Vagina (tissue), 2 donors: ENCODE data around the gene SGK1. TPM values are rescaled to one million over a fixed set of nuclear protein-coding genes. Genes with fewer than 3 reads are reported as not detected.
"Not testable (repeated sequence)": the region's sequence is repeated elsewhere in the genome, so short reads cannot be mapped to it uniquely, and the experiment has no call there.

Experiments used
- DNase-seq, 2 donors: peaks; one replicate each; pipeline ENCODE4 v3.0.0-alpha.2; 2017; ENCODE audit errors: extremely low spot score in 2 of 2
- H3K27ac ChIP-seq: fragments of 200-600 bp; sonication (generic); one replicate; pipeline ENCODE4 v1.5.1; 2019
- H3K27me3 ChIP-seq: fragments of 200-600 bp; sonication (generic); one replicate; pipeline ENCODE4 v1.5.1; 2019
- H3K36me3 ChIP-seq, 2 donors: fragments of 200-600 bp; sonication (generic); one replicate each; pipeline ENCODE4 v1.5.1; 2017 to 2019
- H3K4me1 ChIP-seq: fragments of 200-600 bp; sonication (generic); one replicate; pipeline ENCODE4 v1.5.1; 2019
- H3K4me3 ChIP-seq, 2 donors: fragments of 200-600 bp; sonication (generic); 1 replicate in 1 of 2; 2 replicates in 1 of 2; pipeline ENCODE4 v1.5.1; 2016 to 2019
- H3K9me3 ChIP-seq: fragments of 200-600 bp; sonication (generic); one replicate; pipeline ENCODE4 v1.5.1; 2019
- POLR2A ChIP-seq, 2 donors: fragments of 450-650 bp; IDR thresholded peaks; one replicate each; pipeline ENCODE4 v1.6.1; 2017; ENCODE audit warnings: antibody characterized with exemption in 2 of 2, mild to moderate bottlenecking in 2 of 2, moderate library complexity in 2 of 2
- POLR2AphosphoS5 ChIP-seq, 2 donors: sonication (generic); formaldehyde crosslinking; IDR thresholded peaks; one replicate each; pipeline ENCODE4 v1.9.0; 2017; ENCODE audit warnings: antibody characterized with exemption in 2 of 2, mild to moderate bottlenecking in 2 of 2, low read depth in 1 of 2; ENCODE audit not compliant: insufficient read depth in 1 of 2
- intact Hi-C: fragments of 100-400 bp; cut with DNase I; formaldehyde crosslinking; loops from one replicate; pipeline ENCODE4 v1.15.1; 2023
- total RNA-seq: library from RNA; depleted of rRNA; stranded (reverse); fragments of >200 nt; gene quantifications from one replicate; pipeline ENCODE4 v1.2.3, GENCODE V29; 2016
- TF ChIP-seq, protein P1 (sequence below), 3 experiments: fragments of 450-650 bp in 2 of 3; fragments of 200-600 bp in 1 of 3; sonication (generic) in 1 of 3; IDR thresholded peaks; one replicate each; pipeline ENCODE4 v1.5.1; 2017 to 2019; ENCODE audit warnings: antibody characterized with exemption in 3 of 3, mild to moderate bottlenecking in 2 of 3, moderate library complexity in 2 of 3

The SGK1 gene
- total RNA-seq, 1 donor from 2014 or later = 608 TPM

DNA sequence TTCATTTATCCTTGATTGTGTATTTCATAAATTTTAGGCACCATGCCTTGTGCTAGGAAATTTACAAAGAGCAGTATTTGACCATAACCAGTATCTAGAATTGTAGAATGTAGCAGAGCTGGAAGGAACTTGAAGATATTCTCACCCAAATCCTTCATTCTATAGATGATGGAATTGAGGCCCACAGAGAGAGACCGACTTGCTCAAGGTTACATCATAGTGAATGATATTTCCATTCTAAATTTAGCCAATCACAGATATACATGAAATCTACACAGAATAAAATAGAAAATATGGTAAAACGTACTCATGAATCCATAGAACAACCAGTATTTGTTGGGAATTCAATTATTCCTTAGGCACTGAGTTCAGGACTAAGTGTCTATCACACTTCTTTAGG, 10.9 kb upstream of the SGK1 start:
- DNase-seq = no peak
- Histone ChIP-seq H3K9me3 (no peaks in the 10 kb centered on the region), H3K4me1 (no peaks in the 10 kb centered on the region), H3K36me3 (no peaks in the 10 kb centered on the region), H3K27me3 (no peaks in the 10 kb centered on the region), H3K27ac (no peak overlapping the region), H3K4me3 (no peak overlapping the region)
- TF ChIP-seq POLR2AphosphoS5 (IDR thresholded peaks at IDR 0.05; ENCODE audit: insufficient read depth in 1 of 2, low read depth in 1 of 2) = no peak
- TF ChIP-seq POLR2A (IDR thresholded peaks at IDR 0.05) = no peak
- TF ChIP-seq, protein P1, sequence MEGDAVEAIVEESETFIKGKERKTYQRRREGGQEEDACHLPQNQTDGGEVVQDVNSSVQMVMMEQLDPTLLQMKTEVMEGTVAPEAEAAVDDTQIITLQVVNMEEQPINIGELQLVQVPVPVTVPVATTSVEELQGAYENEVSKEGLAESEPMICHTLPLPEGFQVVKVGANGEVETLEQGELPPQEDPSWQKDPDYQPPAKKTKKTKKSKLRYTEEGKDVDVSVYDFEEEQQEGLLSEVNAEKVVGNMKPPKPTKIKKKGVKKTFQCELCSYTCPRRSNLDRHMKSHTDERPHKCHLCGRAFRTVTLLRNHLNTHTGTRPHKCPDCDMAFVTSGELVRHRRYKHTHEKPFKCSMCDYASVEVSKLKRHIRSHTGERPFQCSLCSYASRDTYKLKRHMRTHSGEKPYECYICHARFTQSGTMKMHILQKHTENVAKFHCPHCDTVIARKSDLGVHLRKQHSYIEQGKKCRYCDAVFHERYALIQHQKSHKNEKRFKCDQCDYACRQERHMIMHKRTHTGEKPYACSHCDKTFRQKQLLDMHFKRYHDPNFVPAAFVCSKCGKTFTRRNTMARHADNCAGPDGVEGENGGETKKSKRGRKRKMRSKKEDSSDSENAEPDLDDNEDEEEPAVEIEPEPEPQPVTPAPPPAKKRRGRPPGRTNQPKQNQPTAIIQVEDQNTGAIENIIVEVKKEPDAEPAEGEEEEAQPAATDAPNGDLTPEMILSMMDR (IDR thresholded peaks at IDR 0.05) = no peak
- intact Hi-C loops = no loop called here

DNA sequence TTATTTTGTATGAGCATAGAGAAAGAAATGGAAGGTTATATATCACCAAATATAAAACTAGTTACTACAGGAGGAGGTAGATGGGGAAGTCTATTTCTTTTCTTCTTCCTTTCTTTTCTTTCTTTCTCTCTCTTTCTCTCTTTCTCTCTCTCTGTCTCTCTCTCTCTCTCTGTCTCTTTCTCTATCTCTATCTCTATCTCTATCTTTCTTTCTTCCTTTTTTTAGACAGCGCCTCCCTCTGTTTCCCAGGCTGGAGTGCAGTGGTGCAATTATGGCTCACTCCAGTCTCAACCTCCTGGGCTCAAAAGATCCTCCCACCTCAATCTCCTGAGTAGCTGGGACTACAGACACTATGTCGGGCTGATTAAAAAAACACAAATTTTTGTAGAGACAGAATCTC, 10.2 kb upstream of the SGK1 start:
- no peak for TF ChIP-seq POLR2A (IDR thresholded peaks at IDR 0.05)
- H3K4me3 ChIP-seq = no peak overlapping the region
- H3K4me1 ChIP-seq = no peaks in the 10 kb centered on the region
- no peaks in the 10 kb centered on the region for H3K27me3 ChIP-seq
- H3K9me3 ChIP-seq = no peaks in the 10 kb centered on the region
- intact Hi-C loops = no loop called here
- no peak for DNase-seq
- H3K36me3 ChIP-seq = no peaks in the 10 kb centered on the region
- no peak overlapping the region for H3K27ac ChIP-seq

DNA sequence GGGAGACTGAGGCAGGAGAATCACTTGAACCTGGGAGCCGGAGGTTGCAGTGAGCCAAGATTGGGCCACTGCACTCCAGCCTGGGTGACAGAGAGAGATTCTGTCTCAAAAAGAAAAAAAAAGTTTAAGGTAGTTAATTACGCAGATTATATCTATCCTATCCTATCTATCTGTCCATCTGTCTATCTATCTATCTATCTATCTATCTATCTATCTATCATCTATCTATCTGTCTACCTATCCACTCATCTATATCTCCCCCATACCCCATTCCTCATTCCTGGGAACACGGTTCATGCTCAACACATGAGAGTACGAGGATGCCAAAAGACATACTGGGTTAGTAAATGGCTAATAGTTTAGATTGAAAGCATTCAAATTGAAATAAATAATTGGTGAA, 8.3 kb upstream of the SGK1 start:
- intact Hi-C loops, H3K27me3 ChIP-seq, H3K4me3 ChIP-seq, H3K4me1 ChIP-seq, DNase-seq, H3K9me3 ChIP-seq, H3K36me3 ChIP-seq, H3K27ac ChIP-seq: not testable (repeated sequence)

DNA sequence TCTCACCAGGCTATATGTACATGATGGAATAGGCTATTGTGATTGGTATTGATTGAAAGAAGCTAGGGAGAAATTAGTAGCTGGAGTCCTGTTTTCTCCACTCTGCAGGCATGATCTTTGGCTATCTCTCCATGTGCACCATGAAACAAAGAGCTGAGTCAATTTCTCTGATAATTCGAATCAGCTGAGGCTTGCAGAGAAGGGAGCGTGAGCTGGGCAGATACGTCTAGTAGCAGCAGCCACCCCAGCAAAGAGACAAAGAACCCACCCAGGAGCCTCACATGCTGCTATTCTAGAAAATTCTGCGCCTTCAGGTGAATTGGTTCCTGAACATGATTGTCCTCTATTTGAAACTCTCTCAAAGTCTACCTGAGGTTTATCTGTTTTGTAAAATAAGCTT, 6.9 kb upstream of the SGK1 start:
- Histone ChIP-seq H3K27me3 (no peaks in the 10 kb centered on the region), H3K36me3 (no peaks in the 10 kb centered on the region), H3K9me3 (no peaks in the 10 kb centered on the region), H3K4me1 (no peaks in the 10 kb centered on the region), H3K27ac (no peak overlapping the region), H3K4me3 (no peak overlapping the region)
- intact Hi-C loops = no loop called here
- TF ChIP-seq POLR2A (IDR thresholded peaks at IDR 0.05) = no peak
- no peak for TF ChIP-seq POLR2AphosphoS5 (IDR thresholded peaks at IDR 0.05; ENCODE audit: insufficient read depth in 1 of 2, low read depth in 1 of 2)
- TF ChIP-seq, protein P1 (IDR thresholded peaks at IDR 0.05) = no peak
- no peak for DNase-seq

DNA sequence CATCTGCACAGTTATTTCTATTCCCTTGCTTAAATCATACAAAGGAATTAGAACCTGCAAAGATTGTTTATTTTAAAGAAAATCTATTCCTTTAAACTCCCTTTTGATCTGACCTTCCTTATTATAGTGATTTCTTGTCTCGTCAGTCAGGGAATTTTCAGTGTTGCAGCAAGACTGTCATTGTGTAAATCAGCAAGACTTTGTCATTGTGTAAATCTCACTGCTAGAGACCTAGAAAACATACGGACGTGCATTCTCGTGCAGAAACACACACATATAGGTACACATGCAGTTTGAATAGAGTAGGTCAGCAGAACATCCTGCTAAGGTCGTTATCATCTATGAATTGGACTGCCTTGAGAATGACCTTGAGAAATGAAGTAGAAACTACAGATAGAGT, 6.2 kb upstream of the SGK1 start:
- Histone ChIP-seq H3K36me3 (no peaks in the 10 kb centered on the region), H3K4me1 (no peaks in the 10 kb centered on the region), H3K9me3 (no peaks in the 10 kb centered on the region), H3K4me3 (no peak overlapping the region), H3K27ac (no peak overlapping the region), H3K27me3 (no peaks in the 10 kb centered on the region)
- DNase-seq = no peak
- intact Hi-C loops = no loop called here
- TF ChIP-seq POLR2A (IDR thresholded peaks at IDR 0.05) (no peak), POLR2AphosphoS5 (IDR thresholded peaks at IDR 0.05; ENCODE audit: insufficient read depth in 1 of 2, low read depth in 1 of 2) (no peak)
- TF ChIP-seq, protein P1 (IDR thresholded peaks at IDR 0.05) = no peak

DNA sequence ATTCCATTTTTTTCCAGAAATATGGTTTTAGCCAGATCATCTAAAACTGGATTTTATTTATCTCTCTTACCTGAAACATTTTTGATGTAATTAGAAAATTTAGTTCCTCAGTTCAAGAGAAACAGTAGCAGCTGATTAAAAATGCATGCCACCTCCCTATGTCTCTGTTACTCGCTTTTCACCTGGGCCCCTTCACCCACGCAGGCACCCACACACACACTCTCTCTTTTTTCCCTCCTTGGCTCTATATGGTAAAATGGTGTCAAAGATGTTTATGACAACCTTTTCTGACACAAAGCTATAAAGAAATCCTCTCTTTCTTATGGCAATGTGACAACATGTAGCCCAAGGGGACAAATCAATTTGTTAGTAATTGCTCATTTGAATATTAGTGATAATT, 5.8 kb upstream of the SGK1 start:
- DNase-seq = no peak
- Histone ChIP-seq H3K4me1 (no peaks in the 10 kb centered on the region), H3K36me3 (no peaks in the 10 kb centered on the region), H3K9me3 (no peaks in the 10 kb centered on the region), H3K27me3 (no peaks in the 10 kb centered on the region), H3K4me3 (no peak overlapping the region), H3K27ac (no peak overlapping the region)
- no peak for TF ChIP-seq POLR2AphosphoS5 (IDR thresholded peaks at IDR 0.05; ENCODE audit: insufficient read depth in 1 of 2, low read depth in 1 of 2)
- TF ChIP-seq POLR2A (IDR thresholded peaks at IDR 0.05) = no peak
- TF ChIP-seq, protein P1 (IDR thresholded peaks at IDR 0.05) = no peak
- intact Hi-C loops = no loop called here
